Keratinocyte (primary cell): Measurements from ENCODE around the gene ERBIN. TPM values are rescaled to one million over a fixed set of nuclear protein-coding genes. Genes with fewer than 3 reads are reported as not detected.
"Not testable (repeated sequence)": the region's sequence is repeated elsewhere in the genome, so short reads cannot be mapped to it uniquely, and the experiment has no call there.

Experiments
- DNase-seq: peaks from one replicate; pipeline ENCODE4 v3.0.0-alpha.2; 2011; ENCODE audit warnings: low read depth, missing footprints, low spot score
- FAIRE-seq: peaks from 2 replicates; lab custom pipeline; 2011; peaks lifted over from hg19 to GRCh38; lab: Jason Lieb, UNC
- H2AFZ ChIP-seq: 2 replicates; pipeline ENCODE4 v1.6.0; 2012; ENCODE audit warnings: low read length, control low read depth, inconsistent platforms; ENCODE audit not compliant: control insufficient read depth
- H3K27ac ChIP-seq: 2 replicates; pipeline ENCODE4 v1.5.1; 2011; ENCODE audit warnings: low read length; ENCODE audit not compliant: control insufficient read depth, insufficient read depth
- H3K27me3 ChIP-seq: 3 replicates; pipeline ENCODE4 v1.6.0; 2011; ENCODE audit warnings: low read length; ENCODE audit not compliant: control insufficient read depth, insufficient read depth; ENCODE audit errors: extremely low read depth
- H3K36me3 ChIP-seq, 2 experiments: 2 replicates in 1 of 2; 3 replicates in 1 of 2; pipeline ENCODE4 v1.5.1; 2011; ENCODE audit warnings: low read length in 2 of 2, mild to moderate bottlenecking in 1 of 2; ENCODE audit not compliant: control insufficient read depth in 2 of 2, insufficient read depth in 2 of 2; ENCODE audit errors: extremely low read depth in 1 of 2
- H3K4me1 ChIP-seq: 3 replicates; pipeline ENCODE4 v1.5.1; 2011; ENCODE audit warnings: low read length; ENCODE audit not compliant: control insufficient read depth, insufficient read depth; ENCODE audit errors: extremely low read depth
- H3K4me2 ChIP-seq: 3 replicates; pipeline ENCODE4 v1.6.0; 2011; ENCODE audit warnings: low read depth, low read length; ENCODE audit not compliant: control insufficient read depth, insufficient read depth; ENCODE audit errors: extremely low read depth
- H3K4me3 ChIP-seq, 3 experiments: fragments of 200-600 bp in 1 of 3; sonication (generic) in 1 of 3; 2 replicates in 2 of 3; 3 replicates in 1 of 3; pipeline ENCODE4 v1.5.1; 2011 to 2016; ENCODE audit warnings: low read length in 3 of 3, mild to moderate bottlenecking in 3 of 3, control low read depth in 2 of 3, inconsistent platforms in 1 of 3, low read depth in 1 of 3, mixed read lengths in 1 of 3, mixed run types in 1 of 3, moderate library complexity in 1 of 3; ENCODE audit not compliant: control insufficient read depth in 2 of 3, insufficient read depth in 2 of 3; ENCODE audit errors: extremely low read depth in 1 of 3
- H3K79me2 ChIP-seq: 2 replicates; pipeline ENCODE4 v1.6.0; 2012; ENCODE audit warnings: low read length; ENCODE audit not compliant: control insufficient read depth, insufficient read depth
- H3K9ac ChIP-seq: 3 replicates; pipeline ENCODE4 v1.6.0; 2011; ENCODE audit warnings: low read length; ENCODE audit not compliant: control insufficient read depth, insufficient read depth; ENCODE audit errors: extremely low read depth
- H3K9me1 ChIP-seq: 3 replicates; pipeline ENCODE4 v1.6.0; 2011; ENCODE audit warnings: low read length; ENCODE audit not compliant: control insufficient read depth, insufficient read depth; ENCODE audit errors: extremely low read depth
- H3K9me3 ChIP-seq: 2 replicates; pipeline ENCODE4 v1.5.1; 2012; ENCODE audit warnings: low read depth, low read length; ENCODE audit not compliant: control insufficient read depth
- H4K20me1 ChIP-seq: 3 replicates; pipeline ENCODE4 v1.6.0; 2011; ENCODE audit warnings: low read length; ENCODE audit not compliant: control insufficient read depth, insufficient read depth; ENCODE audit errors: extremely low read depth
- EZH2 ChIP-seq: IDR thresholded peaks from one replicate; pipeline ENCODE4 v1.6.1; 2012; ENCODE audit warnings: inconsistent platforms, mild to moderate bottlenecking, low read length, moderate library complexity
- dilution Hi-C: fragments of 300-500 bp; cut with MboI; formaldehyde crosslinking; loops from one replicate; pipeline ENCODE4 v1.7.0; 2020; ENCODE audit warnings: low sequenced_read_pairs; ENCODE audit not compliant: extremely low pct_ligation_motif_present
- polyA minus RNA-seq, 3 experiments: library from RNA; depleted of rRNA, polyadenylated mRNA; stranded (reverse); fragments of >200 nt; gene quantifications; 1 replicate in 1 of 3; 2 replicates in 1 of 3; 3 replicates in 1 of 3; pipeline ENCODE4 v1.2.3, GENCODE V29; 2011
- polyA plus RNA-seq, 5 experiments: library from polyadenylated mRNA; depleted of rRNA in 3 of 5; stranded (reverse) in 3 of 5; stranded (forward) in 1 of 5; unstranded in 1 of 5; fragments of >200 nt; gene quantifications; 1 replicate in 1 of 5; 2 replicates in 3 of 5; 3 replicates in 1 of 5; pipeline versions ENCODE4 v1.2.1 to v1.2.3, GENCODE V29; 2011 to 2012; ENCODE audit warnings: missing spikeins in 2 of 5, low read depth in 1 of 5, low replicate concordance in 1 of 5
- TF ChIP-seq, protein P1 (sequence below), 3 experiments: IDR thresholded peaks in 1 of 3; conservative IDR thresholded peaks in 1 of 3; optimal IDR thresholded peaks in 1 of 3; 2 replicates in 2 of 3; 3 replicates in 1 of 3; pipeline versions ENCODE3 to v1.5.1; 2011; ENCODE audit warnings: low read length in 3 of 3, mild to moderate bottlenecking in 3 of 3, moderate library complexity in 2 of 3, control low read depth in 1 of 3, inconsistent platforms in 1 of 3; ENCODE audit not compliant: insufficient read depth in 2 of 3; ENCODE audit errors: extremely low read depth in 1 of 3

The ERBIN gene, protein sequence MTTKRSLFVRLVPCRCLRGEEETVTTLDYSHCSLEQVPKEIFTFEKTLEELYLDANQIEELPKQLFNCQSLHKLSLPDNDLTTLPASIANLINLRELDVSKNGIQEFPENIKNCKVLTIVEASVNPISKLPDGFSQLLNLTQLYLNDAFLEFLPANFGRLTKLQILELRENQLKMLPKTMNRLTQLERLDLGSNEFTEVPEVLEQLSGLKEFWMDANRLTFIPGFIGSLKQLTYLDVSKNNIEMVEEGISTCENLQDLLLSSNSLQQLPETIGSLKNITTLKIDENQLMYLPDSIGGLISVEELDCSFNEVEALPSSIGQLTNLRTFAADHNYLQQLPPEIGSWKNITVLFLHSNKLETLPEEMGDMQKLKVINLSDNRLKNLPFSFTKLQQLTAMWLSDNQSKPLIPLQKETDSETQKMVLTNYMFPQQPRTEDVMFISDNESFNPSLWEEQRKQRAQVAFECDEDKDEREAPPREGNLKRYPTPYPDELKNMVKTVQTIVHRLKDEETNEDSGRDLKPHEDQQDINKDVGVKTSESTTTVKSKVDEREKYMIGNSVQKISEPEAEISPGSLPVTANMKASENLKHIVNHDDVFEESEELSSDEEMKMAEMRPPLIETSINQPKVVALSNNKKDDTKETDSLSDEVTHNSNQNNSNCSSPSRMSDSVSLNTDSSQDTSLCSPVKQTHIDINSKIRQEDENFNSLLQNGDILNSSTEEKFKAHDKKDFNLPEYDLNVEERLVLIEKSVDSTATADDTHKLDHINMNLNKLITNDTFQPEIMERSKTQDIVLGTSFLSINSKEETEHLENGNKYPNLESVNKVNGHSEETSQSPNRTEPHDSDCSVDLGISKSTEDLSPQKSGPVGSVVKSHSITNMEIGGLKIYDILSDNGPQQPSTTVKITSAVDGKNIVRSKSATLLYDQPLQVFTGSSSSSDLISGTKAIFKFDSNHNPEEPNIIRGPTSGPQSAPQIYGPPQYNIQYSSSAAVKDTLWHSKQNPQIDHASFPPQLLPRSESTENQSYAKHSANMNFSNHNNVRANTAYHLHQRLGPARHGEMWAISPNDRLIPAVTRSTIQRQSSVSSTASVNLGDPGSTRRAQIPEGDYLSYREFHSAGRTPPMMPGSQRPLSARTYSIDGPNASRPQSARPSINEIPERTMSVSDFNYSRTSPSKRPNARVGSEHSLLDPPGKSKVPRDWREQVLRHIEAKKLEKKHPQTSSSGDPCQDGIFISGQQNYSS (N-terminal part only)
- polyA plus RNA-seq (18.6 to 30.6 TPM (median 24.5 TPM) in 3 replicates), polyA minus RNA-seq (14.6 to 72.4 TPM (median 34.0 TPM) in 3 replicates)
- polyA plus RNA-seq (2011; ENCODE audit: low read depth), result 158 TPM
- 11.0 and 23.4 TPM in 2 replicates for polyA plus RNA-seq (2011; cell fraction: cytosol; rRNA removed)
- 21.7 and 29.6 TPM in 2 replicates for polyA plus RNA-seq (2011; cell fraction: nucleus; rRNA removed)
- polyA plus RNA-seq (2012; ENCODE audit: low replicate concordance), result 23.8 and 36.9 TPM in 2 replicates
- polyA minus RNA-seq (2011; cell fraction: cytosol; rRNA and poly(A)+ RNA removed), result 51.6 TPM
- 66.5 and 115 TPM in 2 replicates for polyA minus RNA-seq (2011; cell fraction: nucleus; rRNA and poly(A)+ RNA removed)

DNA sequence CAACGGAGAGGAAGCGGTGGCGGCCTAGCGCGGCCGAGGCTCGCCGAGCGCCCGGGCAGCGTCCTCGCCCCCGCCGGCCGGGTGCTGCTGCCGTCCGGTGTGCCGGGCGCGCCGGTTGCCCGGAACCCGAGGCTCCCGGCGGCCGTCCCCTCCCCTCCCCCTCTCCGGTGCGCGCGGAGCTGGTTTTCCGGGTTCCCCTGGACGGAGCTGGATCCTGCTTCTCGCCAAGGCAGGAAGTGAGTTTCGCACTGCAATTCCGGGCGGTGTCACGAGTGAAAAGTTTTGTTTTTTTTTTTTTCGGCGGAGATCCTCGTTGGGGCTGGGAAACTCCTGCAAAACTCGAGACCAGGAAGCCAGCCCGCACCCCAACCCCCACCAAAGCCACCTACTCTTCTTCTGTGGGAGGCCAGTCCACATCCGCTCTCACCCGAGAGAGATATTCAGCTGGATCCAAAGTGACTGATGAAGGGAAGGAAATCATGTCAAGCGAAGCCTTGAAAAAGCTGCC, at the start of gene ERBIN:
Gene ERBIN (plus strand): TSS at position 300 of the 508 bp plus-strand sequence. CDS start 66,144 bp downstream, outside the sequence.
- no peaks in the 10 kb centered on the region for H3K36me3 ChIP-seq
- H3K79me2 ChIP-seq, result peaks cover 48% of the 10 kb centered on the region

DNA sequence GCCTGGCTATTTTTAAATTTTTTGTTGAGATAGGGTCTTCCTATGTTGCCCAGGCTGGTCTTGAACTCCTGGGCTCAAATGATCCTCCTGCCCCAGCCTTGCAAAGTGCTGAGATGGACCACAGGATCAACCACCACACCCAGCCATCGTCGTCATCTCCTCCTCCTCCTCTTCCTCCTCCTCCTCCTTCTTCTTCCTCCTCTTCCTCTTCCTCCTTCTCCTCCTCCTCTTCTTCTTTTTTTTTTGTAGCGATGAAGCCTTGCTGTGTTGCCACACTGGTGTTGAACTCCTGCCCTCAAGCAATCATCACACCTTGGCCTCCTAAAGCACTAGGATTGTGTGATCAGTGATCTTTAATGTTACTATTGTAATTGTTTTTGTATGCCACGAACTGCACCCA, 49.4 kb upstream of the ERBIN start:
- Histone ChIP-seq H3K4me3 (no peak overlapping the region), H3K4me1 (peaks cover 17% of the 10 kb centered on the region), H3K9me3 (no peaks in the 10 kb centered on the region), H3K9ac (no peak overlapping the region), H3K27me3 (no peaks in the 10 kb centered on the region), H4K20me1 (no peaks in the 10 kb centered on the region), H3K36me3 (no peaks in the 10 kb centered on the region), H3K4me2 (no peak overlapping the region), H3K9me1 (no peaks in the 10 kb centered on the region), H3K27ac (no peak overlapping the region), H3K79me2 (no peaks in the 10 kb centered on the region), H2AFZ (no peak overlapping the region)
- dilution Hi-C loops, result no loop called here
- no peak for DNase-seq
- no peak for FAIRE-seq
- TF ChIP-seq, protein P1, sequence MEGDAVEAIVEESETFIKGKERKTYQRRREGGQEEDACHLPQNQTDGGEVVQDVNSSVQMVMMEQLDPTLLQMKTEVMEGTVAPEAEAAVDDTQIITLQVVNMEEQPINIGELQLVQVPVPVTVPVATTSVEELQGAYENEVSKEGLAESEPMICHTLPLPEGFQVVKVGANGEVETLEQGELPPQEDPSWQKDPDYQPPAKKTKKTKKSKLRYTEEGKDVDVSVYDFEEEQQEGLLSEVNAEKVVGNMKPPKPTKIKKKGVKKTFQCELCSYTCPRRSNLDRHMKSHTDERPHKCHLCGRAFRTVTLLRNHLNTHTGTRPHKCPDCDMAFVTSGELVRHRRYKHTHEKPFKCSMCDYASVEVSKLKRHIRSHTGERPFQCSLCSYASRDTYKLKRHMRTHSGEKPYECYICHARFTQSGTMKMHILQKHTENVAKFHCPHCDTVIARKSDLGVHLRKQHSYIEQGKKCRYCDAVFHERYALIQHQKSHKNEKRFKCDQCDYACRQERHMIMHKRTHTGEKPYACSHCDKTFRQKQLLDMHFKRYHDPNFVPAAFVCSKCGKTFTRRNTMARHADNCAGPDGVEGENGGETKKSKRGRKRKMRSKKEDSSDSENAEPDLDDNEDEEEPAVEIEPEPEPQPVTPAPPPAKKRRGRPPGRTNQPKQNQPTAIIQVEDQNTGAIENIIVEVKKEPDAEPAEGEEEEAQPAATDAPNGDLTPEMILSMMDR (optimal IDR thresholded peaks at IDR 0.05 in 1 of 3, IDR thresholded peaks at IDR 0.05 in 1 of 3, conservative IDR thresholded peaks at IDR 0.05 in 1 of 3; ENCODE audit: extremely low read depth in 1 of 3, insufficient read depth in 2 of 3, low read length in 3 of 3), result no peak
- no peak for TF ChIP-seq EZH2

More for the DNA sequence above, at the start of gene ERBIN:
- Histone ChIP-seq H2AFZ (peak within 1 kb of the TSS; percentile 85), H3K9me3 (no peaks in the 10 kb centered on the region), H3K4me3 (peak within 1 kb of the TSS; percentile 80 to 98 (median 95)), H3K4me1 (peaks cover 11% of the 10 kb centered on the region), H3K4me2 (peak within 1 kb of the TSS; percentile 96), H3K9ac (peak within 1 kb of the TSS; percentile 97), H4K20me1 (peaks cover 2% of the 10 kb centered on the region), H3K27me3 (no peaks in the 10 kb centered on the region), H3K9me1 (no peaks in the 10 kb centered on the region), H3K27ac (peak within 1 kb of the TSS; percentile 97)
- DNase-seq (peak; percentile 11), FAIRE-seq (no peak)
- TF ChIP-seq EZH2, result no peak
- dilution Hi-C loops, result no loop called here

DNA sequence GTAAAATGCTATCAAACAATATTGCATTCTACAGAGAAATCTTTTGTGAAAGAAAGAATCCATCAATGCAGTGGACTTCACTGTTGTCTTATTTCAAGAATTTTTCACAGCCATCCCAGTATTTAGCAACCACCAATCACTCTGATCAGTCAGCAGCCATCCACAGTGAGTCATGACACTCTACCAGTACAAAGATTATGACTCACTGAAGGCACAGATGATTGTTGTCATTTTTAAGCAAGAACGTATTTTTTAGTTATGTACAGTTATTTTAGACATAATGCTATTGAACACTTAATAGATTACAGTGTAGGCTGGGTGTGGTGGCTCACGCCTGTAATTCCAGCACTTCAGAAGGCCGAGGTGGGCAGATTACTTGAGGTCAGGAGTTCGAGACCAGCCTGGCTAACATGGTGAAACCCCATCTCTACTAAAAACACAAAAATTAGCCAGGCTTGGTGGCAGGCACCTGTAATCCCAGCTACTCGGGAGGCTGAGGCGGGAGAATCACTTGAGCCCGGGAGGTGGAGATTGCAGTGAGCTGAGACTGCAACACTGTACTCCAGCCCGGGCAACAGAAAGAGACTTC, 46.6 kb upstream of the ERBIN start:
- H3K27me3 ChIP-seq, H3K36me3 ChIP-seq, H3K9me1 ChIP-seq, H2AFZ ChIP-seq, DNase-seq, H3K27ac ChIP-seq, H3K4me3 ChIP-seq, H3K4me2 ChIP-seq, H3K9me3 ChIP-seq, H4K20me1 ChIP-seq, H3K9ac ChIP-seq, H3K79me2 ChIP-seq, H3K4me1 ChIP-seq, dilution Hi-C loops: not testable (repeated sequence)
- peak; percentile 94 for FAIRE-seq
